GM21367 (cell line): Measurements from ENCODE around the gene LIPC.

Experiments
- ATAC-seq: cut with Tn5 transposase; IDR thresholded peaks from one replicate; pipeline ENCODE4 v1.9.1; 2021; ENCODE audit not compliant: unreplicated experiment

LIPC gene

DNA sequence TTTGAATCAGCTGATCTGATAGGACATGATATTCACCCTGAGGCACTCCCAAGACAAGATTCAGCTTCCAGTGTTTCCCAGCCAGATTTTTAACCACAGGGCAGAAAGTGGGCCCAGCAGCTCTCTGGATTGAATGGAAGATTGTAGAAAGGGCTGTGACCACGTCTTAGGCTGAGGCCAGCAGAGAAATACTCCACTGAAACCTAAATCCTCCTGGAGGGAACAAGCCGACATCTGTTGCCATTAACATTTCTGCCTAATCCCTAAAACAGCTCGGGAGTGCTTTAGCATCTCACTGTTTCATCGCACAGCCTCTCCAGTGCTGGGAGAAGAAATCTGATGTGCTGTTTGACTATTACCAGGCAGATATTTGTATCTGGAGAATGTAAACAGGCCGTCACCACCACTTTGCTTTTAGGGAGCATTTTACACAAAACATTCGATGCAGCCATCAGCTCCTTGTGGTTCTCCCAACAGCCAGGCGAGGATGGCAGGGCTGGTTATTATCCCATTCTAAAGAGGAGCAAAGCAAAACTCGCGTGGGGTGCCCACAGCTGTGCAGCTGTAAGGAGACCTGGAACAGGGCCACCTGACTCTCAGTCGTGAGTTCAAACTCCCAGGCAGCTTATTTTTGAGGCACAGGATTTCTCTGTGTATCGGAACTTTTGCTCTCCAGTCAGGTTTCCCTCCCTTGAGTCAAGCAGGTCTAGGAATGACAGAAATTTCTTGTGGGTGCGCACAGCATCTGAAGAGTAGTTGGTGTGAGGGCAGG is 117.4 kb downstream of the LIPC start:
- no peak for ATAC-seq

DNA sequence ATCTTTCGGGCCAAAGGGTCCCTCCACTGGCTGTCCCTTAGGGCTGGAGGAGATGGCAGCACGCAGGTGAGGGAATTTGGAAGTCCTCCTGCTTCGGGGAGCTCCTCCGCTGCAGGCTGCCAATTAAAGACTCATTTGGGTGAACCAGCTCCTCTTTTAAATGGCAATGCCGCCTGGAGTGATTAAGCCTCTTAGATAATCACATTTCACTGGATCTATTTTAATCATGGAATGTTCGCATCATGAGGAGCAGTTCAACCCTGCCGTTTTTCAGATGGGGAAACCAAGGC is 117.9 kb downstream of the LIPC start:
- ATAC-seq = no peak

DNA sequence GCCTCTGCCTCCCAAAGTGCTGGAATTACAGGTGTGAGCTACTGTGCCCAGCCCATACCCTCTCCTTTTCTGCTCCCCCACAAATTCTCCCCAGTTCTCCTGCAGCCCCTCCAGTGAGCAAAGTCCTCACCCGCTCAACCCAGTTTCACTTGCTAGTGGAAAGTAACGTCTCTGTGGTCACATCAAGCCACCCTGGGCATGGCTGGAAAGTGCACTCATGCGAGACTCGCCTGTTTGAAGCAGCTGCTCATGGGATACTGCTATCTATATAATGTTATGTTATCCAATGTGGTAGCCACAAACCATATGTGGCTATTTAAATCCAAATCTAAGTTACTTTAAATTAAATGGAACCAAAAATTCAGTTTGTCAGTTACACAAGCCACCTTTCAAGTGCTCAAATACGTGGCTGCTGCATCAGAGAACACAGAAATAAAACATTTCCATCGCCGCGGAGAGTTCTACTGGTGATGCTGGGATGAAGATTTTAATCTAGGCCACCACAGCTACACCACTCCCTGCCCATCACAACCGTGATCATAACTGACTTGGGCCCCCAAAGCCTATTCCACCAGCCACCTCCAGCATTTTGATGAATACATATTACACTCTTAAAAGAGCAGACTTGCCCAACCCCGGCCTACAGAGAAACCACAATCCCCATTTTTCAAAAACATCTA is 119.4 kb downstream of the LIPC start:
- ATAC-seq = no peak

DNA sequence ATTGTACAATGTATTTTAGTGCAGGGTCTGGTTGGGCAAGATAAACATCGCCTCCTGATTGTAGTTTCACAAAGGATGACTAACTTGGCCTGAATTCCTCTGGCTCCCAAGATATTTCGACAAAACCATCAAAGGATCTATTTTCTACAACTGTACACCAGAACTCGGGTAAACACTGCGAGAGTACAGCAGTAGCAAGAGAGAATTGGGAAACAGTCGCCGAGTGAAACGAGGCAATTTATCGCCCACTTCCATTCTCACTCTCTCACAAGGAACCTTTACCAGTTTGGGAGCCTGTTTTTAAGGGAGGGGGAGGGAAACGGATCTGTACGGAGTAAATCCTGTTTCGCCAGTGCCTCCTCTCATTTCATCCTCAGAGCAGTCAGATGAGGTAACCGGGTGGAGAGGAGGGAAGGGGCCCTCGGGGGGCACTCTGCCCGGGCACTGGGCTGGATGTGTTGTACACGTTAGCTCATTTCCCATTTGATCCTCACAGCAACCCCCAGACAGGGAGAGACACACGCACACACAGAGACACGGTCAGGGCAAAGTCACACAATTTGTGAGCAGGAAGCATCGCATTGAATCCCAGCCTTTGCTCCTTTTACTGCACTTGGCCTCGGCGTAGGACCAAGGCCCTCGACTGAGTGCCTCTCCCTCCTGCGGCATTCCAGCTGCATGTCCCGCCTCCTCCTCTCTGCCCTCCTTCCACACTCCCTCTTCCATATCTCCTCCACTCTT is 120.1 kb downstream of the LIPC start:
- no peak for ATAC-seq

DNA sequence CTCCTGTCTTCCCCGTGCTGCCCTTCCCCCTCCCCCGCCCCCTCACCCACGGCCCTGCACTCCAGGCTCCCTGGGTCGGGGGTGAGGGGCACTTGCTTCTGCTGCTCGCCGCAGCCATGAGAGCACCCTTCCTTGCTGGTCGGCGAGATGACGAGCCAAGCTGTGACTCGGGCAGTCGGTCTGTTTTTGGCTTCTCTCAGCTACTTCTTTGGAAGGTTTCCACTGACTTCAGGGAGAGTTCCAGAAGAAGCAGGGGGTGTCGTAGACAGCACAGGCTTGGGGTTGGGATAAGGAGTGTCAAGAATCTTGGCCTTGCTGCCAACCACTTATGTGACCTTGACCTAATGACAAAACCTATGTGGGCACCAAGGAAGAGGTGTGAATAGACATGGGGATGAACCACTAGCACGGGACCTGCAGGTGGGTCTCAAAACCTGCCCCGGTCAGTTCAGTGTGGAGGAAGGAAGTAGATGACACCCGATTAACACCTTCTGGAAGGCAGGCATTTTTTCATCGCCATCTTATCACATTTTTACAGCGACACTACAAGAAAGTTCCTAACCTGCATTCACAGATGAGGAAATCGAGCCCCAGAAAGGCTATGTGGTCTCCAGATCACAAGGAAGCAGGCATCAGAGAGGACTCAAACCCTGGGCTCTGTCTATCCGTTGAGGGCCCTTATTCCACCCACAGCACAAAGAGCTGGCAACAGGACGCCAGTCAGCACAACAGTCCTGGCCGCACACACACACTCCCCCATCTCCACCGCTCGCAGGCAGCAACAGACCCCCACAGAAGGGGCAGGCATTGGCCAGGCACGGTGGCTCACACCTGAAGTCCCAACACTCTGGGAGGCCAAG is 120.9 kb downstream of the LIPC start:
- ATAC-seq = no peak

DNA sequence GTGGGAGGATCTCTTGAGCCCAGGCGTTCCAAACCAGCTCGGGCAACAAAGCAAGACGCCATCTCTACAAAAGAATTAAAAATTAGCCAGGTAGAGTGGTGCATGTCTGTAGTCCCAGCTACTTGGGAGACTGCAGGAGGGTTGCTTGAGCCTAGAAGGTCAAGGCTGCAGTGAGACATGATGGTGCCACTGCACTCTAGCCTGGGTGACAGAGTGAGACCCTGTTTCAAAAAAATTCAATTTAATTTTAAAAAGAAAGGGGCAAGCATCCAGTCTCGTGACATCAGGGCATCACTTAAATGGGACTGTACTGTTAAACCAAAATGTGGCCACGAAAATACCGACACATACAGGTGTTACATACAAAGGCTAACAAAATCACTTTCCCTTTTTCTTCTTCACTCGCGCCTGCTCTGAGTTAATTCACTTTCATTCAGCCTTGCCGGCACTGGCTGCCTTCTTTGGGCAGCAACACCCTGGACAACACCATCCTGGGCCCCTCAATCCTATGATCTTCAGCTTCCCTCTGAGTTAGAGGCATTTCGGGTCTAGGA is 121.7 kb downstream of the LIPC start:
- no peak for ATAC-seq

DNA sequence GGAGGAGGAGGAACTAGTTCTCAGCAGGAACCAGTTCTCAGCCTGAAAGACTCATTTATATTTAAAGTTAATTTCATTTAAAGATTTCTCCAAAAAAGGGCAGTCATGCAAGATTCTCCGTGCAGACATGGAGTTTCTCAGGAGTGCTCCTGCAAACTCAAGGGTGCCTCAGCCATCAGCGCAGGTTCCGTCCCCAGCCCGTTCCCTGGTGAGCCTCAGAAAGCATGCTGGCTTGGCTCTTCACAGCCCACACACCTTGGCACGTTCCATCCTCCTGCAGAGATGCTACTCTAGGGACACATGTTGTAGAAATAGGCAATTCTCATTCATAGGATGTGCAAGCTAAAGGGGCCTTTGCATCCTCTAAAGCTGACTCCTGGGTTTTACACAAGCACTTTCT is 123.0 kb downstream of the LIPC start:
- ATAC-seq = no peak

DNA sequence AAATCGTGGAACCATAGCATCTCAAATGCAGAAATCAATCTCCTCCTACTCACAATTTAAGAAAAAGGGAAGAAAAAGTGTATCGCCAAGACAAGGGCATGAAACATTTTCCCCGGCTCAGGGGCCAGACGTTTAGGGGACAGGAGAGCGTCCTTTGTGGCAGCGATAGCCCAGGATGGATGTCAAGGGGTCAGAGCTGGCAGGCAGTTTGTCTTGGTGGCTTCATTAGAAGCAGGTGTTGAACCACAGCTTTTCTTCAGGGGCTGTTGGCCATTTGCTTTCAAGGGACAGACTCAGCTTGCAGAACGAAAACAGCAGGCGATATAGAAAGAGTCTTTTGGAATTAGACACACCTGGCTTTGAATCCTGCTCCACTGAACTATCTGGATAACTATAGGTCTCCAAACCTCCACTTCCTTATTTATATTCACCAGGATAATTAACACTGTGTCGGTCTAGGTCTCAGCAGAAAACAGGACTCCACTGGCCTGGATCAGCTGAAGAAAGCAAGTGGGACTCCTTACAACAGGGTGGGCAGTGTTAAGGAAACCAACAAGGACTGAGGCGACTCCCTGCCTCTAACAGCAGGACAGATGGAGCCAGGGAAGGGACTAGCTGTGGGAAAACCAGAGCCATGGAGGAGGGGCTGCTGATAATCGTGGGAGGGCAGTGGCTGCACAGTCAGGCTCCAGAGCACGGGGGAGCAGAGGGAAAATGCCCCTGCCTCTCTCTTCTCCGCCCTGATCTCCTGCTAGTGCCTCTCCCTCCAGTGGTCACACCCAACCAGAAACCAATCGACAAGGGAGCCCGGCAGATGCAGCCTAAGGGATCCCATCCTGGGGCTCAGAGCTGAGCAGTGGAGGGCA is 123.6 kb downstream of the LIPC start:
- no peak for ATAC-seq

DNA sequence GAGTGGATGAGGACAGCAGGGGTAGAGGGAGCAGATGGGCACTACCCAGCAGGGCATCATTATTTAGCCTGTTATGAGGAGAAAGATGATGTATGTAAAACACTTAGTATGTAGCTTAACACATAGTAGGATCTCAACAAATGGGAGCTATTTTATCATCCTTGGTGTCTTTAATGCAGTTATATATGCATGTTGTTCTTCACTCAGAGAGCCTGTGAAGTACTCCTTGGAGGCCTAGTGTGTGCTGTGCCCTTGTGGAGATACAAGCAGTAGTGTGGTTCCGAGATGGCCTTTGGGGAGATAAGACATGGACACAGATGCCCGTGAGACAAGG is 124.2 kb downstream of the LIPC start:
- no peak for ATAC-seq

DNA sequence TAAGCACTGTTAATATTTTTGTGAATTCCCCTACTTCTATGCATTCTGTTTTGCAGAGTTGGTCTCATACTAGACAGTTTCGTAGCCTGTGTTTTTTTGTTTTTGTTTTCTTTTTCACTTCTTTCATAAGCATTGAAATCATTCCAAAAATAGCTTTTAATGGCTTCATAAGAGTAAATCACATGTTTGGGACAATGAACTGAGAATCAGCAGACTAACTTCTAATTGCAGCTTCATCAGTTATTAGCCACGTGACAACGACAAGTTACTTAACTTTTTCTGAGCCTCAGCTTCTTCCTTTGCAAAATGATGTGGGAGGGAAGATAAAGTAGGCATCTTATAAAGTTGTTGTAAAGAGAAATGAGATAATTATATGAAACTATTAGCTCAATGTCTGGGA is 124.8 kb downstream of the LIPC start:
- no peak for ATAC-seq

DNA sequence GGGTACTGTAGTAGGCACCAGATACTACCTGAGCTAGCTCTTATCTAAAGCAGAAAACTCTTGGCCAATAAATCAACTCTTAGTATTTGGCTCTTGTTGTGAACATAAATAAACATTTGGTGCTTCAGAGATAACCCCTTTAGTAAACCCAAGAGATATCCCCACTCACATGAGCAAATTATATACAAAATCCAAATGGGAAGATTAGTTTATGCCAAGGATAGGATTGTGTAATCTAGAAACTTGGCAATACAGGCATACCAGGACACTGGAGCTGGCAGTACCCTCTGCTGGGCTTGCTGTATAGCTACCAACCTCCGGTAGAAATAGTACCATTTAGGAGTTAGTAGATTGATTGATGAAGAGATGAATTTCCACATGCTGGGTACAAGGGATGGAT is 127.0 kb downstream of the LIPC start:
- ATAC-seq = no peak

DNA sequence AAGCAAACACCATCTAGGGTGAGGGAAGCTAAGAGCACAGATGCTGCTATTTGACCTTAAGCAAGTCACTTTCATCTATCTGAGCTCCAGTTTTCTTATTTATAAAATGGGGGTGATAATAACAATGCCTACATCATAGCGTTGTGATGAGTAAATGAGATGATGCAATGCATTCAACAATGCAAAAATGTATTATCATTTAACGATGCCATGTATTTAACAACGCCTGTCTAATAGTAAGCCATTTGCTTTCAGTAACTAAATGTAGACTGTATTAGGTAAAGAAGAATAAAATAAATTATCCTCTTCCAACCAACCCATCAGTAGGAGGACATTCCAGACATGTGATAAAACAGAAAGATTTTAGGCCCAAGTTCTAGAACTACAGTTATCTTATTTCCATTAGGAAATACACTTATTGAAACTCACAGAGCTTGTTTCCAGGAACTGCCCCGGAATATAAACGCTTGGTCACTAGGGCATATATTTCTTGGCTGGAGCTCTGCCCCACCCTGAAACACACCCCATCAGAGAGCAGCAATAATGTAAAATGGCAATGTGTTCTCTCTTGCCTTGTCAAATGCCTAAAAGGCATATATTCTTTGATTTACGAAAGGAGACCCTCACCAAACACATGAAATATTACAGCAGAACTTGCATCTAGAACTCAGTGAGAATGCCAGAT is 128.3 kb downstream of the LIPC start:
- ATAC-seq = no peak

DNA sequence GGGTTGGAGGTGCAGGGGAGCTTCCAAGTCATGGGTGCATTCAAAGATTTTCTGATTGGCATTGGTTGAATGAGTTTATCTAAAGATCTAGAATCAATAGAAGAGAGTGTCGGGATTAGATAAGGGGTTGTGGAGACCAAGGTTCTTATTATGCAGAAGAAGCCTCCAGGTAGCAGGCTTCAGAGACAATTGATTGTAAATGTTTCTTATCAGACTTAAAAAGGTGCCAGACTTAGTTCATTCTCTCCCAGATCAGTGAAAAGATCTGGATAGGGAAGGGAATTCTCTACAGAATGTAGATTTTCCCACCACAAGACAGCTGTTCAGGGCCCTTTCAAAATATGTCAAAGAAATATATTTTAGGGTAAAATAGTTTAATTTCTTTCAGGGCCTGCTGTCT is 129.5 kb downstream of the LIPC start:
- no peak for ATAC-seq

DNA sequence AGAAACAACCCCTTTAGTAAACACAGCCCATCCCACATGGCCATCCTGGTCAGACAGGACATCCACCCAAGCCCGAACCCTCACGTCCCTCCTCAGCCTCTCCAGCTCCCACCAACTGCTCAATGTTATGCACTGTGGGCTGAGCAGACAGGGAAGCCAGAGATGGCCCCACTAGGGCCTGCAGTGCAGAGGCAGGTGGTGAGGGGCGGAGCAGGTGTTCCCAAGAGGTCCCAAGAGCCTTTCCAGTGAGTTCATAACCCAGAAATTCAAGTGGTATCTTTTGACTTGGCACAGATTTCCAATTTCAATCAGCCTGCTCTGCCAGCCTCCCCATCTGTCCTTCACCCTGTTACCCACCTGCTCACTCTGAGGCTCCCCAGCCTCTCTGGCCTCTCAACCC is 130.3 kb downstream of the LIPC start:
- no peak for ATAC-seq

DNA sequence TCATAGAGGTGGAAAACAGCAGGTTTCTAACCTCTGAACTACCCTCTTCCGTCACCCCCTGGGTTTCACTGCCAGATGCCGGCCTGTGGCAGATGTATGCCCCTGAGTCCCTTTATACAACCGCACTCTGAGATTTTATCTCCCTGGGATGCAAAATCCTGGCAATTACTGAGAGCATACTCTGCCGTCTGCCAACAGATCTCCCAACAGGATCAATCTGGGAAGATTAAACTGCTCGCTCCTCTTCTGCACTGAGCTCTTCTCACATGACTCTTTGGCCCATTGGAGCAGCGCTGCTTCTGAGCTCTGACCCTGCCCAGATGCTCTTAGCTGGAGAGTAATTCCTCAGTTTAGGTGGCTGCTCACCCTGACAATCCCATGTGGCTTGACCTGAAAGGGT is 133.2 kb downstream of the LIPC start:
- ATAC-seq = no peak

DNA sequence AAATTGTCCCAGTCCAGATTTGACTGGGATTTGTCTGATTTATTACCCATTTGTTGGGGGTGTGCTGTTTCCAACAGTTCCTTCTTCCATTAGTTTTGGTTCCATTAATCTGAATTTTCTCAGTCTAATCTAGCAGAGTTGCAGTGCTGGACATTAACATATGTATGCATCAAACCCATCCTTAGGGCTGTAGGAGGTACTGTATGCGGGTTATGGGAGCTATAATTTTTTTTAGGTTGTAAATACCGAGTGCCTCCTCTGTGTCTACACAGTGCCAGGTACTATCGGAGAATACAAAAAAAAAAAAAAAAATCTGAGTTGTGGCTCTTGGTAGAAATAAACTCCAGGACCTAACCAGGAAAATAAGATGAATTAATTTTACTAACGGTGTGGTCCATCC is 133.8 kb downstream of the LIPC start:
- no peak for ATAC-seq

DNA sequence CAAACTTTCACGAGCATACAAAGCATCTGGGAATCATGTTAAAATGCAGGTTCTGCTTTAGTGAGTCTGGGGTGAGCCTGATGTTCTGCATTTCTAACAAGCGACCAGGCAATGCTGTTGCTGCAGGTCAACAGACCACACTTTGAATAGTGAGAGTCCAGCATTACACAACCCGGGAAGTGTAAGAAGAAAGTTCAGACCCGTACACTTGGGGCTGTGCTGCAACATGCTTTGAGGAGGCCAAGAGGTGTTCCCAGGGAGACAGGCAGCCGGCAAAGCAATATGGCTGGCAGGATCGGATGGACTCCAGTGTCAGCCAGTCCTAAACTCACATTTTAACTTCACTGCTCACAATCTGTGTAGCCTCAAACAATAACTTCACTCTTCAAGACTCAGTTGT is 134.2 kb downstream of the LIPC start:
- ATAC-seq = no peak

DNA sequence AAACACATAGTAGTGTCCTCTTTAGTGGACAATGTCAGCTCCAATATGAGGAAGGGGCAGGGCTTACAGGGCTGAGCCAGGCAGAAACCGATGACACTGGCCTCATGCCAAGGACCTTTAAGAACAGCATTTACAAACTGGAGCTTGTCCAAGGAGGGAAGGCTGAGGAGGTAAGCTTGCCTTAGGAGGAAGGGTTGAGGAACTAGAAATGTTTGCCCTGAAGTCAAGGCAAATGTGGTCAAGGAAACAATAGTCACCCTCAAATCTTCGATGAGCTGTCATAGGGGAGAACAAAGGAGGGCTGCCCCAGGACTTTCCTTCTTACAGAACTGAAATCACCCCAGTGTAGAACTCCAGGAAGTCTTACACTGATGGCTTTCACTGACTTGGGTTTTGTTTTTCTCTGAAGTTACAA is 136.4 kb downstream of the LIPC start:
- ATAC-seq = no peak

DNA sequence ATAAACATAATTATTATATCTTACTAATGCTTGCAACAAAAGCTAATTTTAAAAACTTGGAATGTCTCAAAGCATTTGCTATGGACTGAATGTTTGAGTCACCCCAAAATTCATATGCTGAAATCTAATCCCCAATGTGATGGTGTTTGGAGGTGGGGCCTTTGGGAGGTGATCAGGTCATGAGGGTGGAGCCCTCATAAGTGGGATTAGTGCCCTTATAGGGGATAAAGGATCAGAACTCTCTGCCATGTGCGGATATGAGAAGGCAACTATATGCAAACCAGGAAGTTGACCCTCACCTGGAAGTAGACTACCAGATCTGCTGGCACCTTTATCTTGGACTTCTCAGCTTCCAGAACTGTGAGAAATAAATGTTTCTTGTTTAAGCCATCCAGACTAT is 137.7 kb downstream of the LIPC start:
- ATAC-seq = no peak

DNA sequence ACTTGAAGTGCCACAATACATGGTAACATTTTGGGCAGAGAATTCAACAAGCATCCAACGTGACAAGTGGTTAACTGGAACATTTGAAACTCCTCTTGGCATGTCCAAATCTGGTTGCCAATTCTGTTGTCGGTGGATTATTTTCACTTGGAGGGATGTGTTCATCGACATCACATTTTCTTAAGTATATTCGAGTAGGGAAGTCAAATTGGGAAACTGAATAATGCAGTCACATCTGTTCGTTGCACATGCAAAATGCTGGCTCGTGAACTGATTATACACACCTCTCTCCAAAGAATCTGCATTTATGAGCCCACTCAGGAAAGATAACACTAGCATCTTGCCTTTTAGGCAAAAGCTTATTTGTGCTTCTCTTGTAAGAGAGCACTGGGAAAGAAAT is 139.7 kb downstream of the LIPC start:
- ATAC-seq = no peak
